GM18507 (cell line): ENCODE data around the gene FHIT.

Experiments used
- DNase-seq: peaks from one replicate; pipeline ENCODE4 v3.0.0; 2011; ENCODE audit warnings: low read depth; ENCODE audit not compliant: insufficient read length; ENCODE audit errors: extremely low spot score
- FAIRE-seq: peaks from 2 replicates; lab custom pipeline; 2011; peaks lifted over from hg19 to GRCh38; lab: Jason Lieb, UNC

FHIT gene

DNA sequence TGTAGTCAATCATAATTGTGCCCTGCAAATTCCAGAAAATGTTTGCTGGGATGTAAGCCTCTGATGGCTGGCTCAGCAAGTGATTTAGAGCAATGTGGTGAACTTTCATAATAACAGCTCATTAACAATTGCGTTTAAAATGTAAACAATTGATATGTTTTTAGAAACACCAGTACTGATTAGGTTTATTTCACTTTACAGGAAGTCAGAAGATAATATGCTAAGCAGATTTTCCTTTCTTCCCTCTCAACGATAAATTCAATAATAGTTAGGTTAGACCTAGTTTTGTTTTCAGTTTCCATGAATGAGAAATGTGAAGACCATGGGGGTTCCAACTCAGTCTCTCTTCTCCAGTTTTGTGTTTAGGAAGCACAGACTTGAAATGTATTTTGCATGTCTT is 71.0 kb downstream of the FHIT start:
- DNase-seq (no peak), FAIRE-seq (peak; percentile 69)

DNA sequence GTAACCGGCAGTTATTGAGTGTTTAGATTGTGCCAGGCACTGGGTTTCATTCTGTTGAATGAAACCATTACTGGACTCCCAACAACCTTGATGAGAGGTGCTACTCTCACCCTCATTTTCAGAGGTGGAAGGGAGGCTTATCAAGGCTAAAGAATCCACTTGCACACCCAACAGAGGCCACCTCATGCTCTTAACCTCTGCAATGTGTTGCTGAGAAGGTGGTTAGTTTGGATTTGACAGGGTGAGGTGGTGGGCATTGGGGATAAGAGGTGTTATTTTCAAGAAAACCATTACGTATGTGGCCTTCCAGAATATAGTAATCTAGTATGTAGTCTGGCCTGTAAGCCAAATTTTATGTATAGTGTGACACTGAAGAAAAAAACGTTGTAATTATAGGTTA is 73.1 kb downstream of the FHIT start:
- no peak for FAIRE-seq
- DNase-seq: no peak

DNA sequence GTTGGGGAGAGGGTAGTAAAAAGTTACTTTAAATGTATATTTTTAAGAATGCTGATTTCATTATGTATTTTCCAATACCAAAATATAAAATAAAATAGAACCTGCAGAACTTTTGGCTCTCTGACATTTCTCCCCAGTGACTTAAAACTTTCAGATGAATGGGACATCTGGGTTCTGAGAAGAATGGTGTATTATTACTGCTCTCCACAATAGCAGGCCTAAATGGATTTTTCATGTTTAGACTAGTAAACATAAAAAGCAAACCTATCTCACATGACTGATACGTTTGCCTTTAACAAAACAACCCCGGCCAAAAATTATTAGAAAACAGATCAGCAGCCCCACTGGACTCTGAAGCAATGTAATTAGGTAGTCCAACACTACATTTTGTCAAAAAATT is 73.8 kb downstream of the FHIT start:
- FAIRE-seq (no peak), DNase-seq (no peak)

DNA sequence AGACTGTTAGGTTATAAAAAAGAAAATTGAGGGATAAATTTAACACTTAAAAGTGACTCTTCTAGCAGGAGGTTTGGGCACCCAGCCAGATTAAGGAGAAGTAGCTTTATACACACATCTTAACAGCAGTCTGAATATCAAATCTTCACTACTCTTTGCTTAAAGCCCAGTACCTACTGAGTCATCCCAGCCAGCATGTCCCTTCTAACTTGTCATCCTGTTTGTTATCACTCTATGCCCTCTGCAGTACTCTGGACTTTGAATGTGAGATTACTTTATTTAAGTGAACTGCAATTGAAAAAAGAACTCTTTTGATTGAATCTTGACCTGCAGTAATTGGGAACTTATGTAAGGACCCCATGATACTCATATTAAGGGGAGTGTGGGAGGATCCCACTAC is 77.6 kb downstream of the FHIT start:
- FAIRE-seq: no peak
- no peak for DNase-seq

DNA sequence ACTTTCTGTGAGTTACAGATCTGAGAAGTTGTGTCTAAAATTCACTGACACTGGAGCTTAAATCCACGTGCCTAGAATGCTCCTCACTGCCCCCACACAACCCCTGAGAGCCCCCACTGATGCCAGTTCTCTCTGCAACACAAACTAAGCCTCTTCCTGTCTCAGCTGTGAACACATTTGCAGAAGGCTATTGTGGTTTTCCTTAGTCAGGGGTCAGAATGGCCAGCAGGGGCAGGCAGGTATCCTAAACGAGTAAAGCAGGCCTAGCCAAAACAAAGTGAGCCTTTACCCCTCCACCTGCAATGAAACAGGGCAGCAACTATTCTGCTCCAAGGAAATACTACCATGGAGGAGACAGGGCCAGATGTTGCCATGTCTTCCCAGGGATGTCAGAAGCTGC is 78.6 kb downstream of the FHIT start:
- FAIRE-seq (peak; percentile 72), DNase-seq (no peak)

DNA sequence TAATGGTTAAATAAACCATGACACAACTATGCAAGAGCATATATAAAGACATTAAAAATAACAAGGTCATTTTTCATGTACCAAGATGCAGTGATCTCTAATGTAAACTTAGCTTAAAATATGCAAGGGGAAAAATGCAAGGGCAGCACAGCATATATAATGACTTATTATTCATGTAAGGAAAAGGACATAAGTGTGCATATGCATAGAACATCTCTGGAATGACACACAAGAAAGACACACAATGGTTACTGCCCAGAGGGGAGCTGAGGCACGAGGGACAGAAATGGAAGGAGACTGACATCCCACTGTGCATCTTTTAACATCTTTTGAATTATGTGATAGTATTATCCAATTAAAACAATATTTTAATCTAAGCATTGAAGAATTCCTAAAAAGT is 79.0 kb downstream of the FHIT start:
- FAIRE-seq: no peak

DNA sequence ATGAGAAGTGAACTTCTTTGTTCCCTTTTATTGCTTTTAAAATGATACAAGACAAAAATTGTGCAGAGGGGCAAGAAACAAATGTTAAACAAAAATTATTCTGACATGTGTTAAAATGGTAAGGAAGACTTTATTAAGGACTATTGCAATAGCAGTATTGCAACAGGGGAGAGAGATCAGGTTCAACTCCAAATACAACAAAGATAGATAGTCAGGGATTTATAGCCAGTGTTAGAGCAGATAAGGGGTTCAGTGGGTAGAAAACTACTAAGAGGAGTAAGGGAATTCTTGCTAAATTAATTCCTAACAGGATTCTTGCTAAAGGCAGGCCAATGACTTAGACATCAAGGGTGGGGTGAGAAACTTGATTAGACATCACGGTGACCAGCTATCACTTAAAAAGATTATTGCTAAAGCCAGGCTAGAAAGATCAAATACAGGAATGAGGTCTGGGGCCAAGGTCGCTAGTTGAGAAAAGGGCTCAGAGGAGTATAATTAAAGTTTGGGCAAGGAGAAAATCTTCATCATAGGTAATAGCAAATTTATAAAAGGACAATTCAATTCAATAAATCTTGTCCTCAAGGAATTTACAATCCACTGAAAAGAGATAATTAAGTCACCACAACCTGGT is 81.5 kb downstream of the FHIT start:
- DNase-seq (no peak), FAIRE-seq (no peak)

More for the DNA sequence above, 79.0 kb downstream of the FHIT start:
- no peak for DNase-seq

DNA sequence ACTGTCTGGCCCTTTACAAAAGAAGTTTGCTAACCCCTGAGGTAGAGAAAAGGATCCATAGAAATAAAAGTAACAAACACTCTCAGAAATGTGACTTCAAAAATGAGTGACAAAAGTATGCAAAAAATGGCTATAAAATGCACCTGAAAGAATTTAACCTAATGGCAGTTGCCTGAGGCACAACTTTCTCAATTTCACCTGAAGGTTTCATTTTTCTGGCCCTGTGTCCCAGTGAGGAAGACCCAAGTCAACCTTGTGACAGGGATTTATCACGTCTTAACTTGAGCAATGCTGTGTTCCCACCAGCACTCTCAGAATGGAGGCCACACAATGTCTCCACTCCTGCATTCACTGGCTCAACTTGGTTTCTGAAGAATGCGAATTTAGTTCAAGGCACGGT is 83.0 kb downstream of the FHIT start:
- DNase-seq: no peak
- FAIRE-seq: no peak

DNA sequence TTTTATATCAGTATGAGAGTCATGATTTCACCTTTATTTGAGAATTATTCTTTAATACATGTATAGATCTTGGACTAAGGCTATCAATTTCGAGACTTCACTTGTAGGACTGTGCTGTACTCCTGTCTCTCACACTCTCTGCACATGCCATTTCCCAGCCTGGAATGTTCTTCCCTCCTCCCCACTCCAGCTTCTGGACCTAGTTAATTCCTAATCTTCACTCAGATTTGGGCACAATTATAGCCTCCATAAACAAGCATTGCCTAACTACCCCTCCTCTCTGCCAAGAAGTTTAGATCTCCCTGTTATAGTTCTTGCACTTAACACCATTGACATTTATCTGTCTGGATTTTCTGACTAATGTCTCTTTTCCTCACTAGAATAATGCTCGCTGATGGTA is 88.3 kb downstream of the FHIT start:
- no peak for FAIRE-seq
- no peak for DNase-seq

DNA sequence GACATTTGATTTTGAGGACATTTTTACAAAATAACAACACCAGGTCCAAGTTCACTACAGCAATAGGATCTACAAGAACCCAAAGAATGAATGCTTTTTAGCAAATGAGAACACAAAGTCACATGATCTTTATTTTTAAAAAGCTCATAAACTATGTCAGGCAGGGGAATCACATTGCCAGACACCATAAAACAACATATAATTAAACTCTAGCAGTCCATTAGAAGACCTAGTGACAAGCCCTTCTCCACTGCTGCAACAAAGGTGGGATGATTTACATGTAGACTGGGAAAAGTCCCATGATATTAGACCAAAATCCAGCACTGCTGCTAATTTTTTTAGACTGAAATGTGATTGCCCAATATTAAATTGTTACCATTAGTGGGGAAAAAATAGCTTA is 92.6 kb downstream of the FHIT start:
- no peak for DNase-seq
- FAIRE-seq: no peak

DNA sequence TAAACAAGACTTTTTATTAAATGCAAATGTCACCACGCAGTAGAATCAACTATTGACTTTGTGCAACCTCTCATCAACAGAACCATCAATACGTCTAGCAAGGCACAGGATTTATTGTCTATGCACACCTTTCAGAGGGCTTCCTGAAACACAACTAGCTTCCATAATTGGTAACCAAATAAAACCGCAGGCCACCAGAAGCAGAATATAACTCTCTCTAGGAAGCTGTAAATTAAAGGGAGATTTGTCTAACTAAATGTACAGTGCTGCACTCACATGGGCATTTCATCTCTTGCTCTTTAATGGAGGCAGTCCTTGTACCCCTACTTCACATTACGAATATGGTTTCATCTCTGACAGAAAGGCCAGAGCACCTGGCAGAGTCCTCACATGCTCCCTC is 93.0 kb downstream of the FHIT start:
- no peak for DNase-seq
- FAIRE-seq: peak; percentile 48

DNA sequence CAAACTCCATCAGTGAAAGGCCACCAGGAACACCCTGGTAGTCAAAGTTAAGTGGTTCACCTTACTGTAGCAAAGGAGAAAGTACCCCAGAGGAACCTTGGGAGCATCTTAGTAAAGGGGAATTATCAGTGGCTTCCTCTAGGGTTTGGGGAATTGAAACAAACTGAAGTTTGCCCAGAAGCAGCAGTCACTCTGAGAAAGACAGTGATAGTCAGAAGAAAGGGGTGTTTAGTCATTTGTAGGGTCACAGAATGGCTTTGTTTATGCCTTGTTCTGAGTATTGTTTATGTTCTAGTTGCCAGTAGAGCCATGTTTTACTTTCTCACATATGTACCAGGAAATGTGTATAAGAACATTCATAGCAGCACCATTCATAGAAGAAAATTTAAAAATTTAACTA is 93.8 kb downstream of the FHIT start:
- peak; percentile 69 for FAIRE-seq

DNA sequence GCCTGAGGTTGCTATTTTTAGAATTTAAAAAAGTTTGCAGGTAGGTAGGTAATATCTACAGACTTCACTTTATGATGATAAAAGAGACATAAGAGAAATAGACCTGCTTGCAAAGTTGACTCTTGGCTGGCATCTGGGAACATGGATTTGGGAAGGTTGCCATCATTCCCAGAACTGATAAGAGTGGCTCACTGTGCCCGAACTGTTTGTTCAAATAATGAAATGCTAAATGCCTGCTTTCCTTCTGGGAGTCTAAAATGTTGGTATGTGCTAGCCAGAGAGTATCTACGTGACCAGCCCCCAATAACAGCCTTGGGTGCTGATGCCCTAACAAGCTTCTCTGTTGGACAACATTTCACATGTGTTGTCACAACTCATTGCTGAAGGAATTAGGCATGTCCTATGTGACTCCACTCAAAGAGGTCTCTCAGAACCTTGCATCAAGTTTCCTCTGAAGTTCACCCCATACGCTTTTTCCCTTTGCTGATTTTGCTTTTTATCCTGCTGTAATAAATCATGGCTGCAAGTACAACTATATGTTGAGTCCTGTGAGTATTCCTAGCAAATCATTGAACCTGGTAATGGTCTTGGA is 95.5 kb downstream of the FHIT start:
- peak; percentile 44 for FAIRE-seq

More for the DNA sequence above, 93.8 kb downstream of the FHIT start:
- no peak for DNase-seq

DNA sequence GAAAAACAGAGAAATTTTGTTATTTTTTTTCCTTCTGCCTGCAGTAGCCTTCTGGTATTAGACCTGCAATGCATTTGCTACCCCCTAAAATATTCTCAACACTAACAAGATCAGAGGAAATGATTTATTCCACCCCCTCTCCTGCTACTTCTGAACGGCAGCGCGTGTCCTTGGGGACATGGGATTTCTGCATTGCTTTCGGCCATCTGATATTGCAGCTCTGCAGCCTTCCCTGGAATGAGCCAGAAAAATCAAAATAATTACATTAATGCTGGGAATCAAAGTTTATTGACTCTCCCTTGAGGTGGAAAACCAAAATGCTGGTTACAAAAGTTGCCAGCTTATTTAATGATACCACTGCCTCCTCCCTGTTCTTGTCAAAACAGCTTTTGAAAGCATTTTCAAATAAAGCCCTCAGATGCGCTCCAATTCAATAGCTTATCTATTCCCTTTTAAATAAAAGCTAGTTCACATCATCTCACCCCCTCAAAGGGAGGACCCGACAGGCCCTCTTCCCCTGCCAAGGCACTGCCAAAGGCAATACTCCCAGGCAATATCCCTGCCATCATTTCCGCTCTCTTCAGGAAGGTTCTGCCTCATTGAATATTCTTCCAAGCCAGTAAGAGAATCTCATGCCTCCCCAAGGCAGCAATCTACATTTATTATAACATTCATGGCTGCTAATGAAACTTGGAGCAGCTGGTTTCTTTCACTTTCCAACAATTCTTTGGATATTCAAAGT is 96.6 kb downstream of the FHIT start:
- DNase-seq (no peak), FAIRE-seq (no peak)

More for the DNA sequence above, 95.5 kb downstream of the FHIT start:
- DNase-seq: no peak

DNA sequence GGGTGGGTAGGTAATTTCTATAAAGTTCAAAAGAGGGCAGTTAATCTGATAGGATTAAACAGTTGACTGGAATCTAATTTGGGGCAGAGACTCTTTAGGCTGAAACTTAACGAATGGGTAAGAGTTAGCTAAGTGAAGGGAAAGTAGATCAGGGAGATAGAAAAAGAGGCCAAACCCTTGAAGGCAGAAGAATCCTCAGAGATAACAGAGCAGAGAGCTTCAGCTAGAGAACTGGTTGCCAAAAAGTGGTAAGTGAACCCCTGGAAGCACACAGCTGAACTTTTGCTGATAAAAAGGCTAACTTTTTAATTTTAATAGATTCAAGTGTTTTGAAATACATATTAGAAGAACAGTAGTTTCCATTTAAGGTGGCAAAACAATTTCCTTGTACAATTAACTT is 99.2 kb downstream of the FHIT start:
- FAIRE-seq: no peak

DNA sequence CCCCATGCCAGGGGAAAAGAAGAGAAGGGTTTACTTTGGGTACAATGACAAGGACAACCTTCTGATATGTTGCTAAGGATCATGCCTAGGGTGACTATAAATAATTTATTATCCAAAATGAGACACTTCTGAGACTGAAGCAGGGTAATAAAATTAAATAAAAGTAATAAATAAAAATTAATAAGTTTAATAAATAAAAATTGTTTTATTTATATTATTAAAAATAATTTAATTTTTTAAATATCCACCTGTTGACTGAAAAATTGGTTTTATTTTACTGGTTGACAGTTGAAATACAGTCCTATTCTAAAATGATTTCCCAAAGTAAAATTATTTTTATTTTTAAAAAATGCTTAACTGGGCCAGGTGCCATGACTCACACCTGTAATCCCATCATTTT is 102.0 kb downstream of the FHIT start:
- FAIRE-seq (no peak), DNase-seq (no peak)

More for the DNA sequence above, 99.2 kb downstream of the FHIT start:
- no peak for DNase-seq

DNA sequence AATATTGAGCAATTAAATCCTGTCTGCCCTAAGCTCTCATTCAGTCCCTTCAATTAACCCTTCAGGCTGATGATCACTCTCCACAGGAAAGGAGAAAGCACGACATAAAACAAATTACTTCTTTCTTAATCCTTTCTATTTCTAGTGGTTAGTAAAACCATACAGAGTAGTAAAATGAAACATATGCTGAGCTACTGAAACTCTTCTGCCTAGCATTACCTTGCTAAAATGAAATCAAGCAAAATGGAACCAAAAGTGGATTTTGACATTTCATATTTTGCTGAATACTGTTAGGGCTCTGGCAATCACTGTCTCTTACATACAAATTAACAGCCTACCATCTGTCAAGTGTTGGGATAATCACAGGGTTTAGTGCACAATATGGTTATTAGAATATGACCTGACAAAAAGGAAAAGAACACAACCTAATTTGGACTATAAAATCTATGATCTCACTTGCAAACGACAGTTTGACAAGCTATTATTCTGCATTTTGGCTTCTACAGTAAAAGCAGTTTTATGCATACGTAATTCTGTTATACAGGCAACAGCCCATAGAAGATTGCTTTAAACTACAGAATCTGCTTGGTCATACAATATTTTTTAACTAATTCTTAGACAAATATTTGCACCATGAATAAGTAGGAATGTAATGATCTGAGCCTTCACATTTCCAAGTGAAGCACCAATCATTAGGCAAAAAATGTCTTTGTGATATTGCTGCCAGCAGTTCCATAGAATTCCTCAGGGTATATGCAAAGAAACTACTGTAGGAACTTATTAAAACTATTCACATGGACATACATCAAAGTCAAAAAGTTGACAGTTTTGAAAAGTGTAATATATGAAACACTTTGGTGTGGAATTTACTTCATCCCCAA is 105.0 kb downstream of the FHIT start:
- FAIRE-seq (no peak), DNase-seq (no peak)

DNA sequence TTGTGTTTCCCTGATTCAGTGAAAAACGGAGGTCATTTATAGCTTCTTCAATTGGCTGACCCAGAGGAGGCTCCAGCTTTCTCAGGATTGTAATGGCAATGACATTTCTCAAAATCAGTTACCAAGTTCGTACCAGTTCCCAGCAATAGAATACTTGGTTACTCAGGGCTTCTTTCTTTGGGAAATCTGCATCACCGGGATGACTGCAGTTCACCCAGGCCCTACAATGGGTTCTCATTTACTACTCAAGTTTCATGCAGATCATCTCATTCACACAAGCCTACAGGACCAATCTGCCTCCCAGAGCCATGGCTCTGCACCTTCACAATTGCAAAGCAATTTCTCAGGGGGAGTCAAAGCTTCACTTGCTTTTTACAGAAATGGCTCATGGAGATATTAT is 109.6 kb downstream of the FHIT start:
- no peak for FAIRE-seq
- no peak for DNase-seq

DNA sequence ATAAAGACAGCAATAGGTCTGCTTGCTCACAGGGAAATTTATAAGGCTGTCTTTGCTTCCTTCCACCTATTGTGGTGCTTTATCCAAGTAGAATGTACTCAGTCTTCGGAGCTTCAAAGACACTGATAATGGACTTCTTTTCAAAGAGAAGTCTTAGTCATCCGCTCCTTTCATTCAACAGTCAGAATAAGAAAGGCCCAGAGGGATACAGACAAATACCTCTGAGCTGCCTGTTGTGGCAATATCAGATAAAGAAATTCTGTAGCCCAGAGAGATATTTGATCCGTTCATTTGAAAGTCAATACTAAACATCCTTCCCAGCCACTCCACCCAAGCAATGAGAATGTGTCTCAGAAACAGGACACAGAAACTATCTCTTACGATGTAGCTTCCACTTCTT is 110.0 kb downstream of the FHIT start:
- DNase-seq: no peak
- FAIRE-seq: no peak

DNA sequence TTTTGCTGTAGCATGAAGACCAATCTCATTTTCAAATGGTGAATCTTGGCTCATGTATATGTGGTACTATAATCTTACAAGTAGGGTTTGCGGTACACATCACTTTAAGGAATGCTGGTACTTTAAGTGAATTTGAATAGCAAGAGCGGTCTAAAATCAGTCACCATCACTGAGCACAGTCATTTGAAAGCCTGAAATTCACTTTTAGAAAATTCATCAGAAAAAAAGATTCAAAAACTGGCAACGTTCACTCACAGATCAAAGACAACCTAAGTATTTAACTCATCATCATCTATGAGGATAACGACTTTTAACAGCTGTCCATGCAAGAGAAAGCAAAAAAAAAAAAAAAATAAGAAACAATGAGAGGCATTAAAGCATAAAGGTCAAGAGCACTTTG is 111.6 kb downstream of the FHIT start:
- no peak for FAIRE-seq

More for the DNA sequence above, 111.6 kb downstream of the FHIT start:
- DNase-seq: no peak
